ENCODE measurements around the gene KDM2A.
A peak's percentile ranks its signal among the peaks of the same experiment; 100 is the strongest.

The KDM2A gene

DNA sequence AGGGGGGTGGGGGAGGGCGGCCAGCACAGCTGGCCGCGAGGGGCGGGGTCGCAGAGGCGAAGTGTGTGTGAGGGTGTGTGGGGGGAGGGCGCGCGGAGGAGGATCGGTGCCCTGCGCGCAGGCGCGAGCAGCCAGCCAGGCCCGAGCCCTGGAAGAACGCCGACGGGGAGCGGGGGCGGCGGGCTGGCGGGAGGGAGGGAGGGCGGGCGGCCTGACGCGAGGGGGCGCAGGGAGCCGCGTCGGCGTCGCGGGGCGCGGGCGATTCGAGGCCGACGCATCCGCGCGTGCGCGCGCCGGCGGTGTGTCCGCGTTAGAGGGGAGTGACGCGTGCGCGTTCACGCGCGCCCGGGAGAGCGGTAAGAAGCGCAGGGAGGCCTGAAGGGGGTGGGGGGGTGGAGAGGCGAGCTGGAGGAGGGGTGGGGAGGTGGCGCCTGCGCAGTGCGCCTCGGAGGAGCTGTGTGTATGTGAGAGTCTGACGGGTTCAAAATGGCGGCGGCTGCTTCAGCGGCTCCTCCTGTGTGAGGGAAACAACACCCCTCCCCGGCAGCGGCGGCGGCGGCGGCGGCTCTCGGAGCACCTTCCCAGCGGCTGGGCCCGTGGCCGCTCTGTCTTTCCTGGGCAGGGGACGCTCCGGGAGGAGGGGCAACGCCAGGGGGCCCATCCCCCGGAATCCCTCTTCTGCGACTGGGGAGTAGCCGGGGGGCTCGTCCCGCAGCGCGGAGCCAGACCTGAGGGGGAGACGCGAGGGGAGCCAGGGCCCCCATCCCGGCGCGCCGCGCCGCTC, at the start of gene KDM2A:
TSS of gene KDM2A (plus strand) at position 463 of the 784 bp plus-strand sequence. CDS start 2,054 bp downstream, outside the sequence.
- DNase-seq: peak; percentile 97

DNA sequence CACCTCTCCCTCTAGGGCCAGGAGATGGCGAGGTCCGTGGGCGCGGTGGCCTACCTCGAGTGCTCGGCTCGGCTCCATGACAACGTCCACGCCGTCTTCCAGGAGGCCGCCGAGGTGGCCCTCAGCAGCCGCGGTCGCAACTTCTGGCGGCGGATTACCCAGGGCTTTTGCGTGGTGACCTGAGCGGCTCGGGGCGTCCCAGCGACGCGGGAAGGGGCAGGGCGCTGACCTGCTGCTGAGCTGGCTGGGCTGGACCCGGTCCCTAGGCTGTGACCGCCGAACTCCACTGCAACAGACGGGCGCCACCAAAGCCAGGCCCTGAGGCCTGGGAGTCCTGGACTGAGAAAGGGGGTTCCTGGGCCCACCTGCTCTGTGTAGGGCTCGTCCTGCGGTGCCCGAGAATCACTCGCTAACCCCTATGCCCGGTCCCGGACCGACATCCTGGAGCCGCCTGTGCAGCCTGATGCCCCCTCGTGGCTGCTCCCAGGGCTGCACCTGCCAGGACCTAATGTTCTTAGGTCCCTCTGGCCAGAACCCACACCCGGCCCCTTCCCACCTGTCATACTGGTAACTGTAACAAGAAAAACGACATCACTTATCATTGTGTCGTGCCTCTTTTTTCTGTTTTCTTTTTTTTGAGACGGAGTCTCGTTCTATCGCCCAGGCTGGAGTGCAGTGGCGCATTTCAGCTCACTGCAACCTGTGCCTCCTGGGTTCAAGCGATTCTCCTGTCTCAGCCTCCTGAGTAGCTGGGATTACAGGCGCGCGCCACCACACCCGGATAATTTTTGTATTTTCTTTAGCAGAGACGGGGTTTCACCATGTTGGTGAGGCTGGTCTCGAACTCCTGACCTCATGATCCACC, 47.4 kb upstream of the KDM2A start:
- DNase-seq: no peak

DNA sequence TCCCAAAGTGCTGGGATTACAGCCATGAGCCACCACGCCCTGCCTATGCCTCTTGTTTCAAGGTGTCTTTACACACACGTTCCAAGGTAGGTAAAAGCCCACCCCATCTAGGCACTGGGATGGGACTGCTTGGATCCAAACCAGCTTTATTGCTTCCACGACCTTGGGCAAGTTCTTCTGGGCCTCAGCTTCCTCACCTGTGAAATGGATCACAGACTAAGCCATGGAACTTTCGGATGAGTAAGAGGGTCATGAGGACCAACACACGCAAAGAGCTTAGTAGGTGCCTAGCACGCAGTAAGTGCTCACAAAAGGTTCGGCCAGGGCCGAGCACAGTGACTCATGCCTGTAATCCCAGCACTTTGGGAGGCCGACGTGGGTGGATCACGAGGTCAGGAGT, 46.8 kb upstream of the KDM2A start:
- no peak for DNase-seq

DNA sequence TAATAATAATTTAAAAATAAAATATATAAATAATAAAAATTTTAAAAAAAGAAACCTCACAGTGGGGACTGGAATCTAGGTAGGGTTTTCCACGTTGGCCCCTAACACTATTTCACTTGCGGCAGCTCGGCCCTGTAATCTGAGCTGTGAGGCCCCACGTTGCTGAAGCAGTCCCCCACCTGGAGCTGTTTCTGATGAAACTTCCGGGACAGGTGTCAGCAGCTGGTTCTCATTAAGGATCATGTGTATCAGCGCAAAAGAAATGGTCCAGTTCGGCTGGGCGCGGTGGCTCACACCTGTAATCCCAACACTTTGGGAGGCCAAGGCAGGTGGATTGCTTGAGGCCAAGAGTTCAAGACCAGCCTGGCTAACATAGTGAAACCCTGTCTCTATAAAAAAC, 45.2 kb upstream of the KDM2A start:
- no peak for DNase-seq

DNA sequence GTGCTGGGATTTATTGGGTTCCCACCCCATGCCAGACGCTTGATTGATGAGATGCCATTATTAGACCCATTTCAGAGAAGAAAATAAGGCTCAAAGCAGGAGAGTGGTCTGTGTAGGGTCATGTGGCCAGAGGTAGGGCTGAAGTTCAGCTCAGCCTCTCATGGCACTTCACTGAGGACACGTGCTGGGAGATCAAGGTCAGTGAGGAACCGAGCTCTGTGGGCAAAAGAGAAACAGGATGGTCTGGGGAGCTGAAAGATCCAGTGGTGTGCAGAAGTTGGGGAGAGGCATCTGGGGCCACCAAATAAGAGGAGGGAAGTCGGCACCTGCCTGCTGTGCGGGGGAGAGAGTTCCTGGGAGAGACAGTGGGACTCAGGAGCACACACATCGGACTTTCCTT, 42.9 kb upstream of the KDM2A start:
- no peak for DNase-seq

DNA sequence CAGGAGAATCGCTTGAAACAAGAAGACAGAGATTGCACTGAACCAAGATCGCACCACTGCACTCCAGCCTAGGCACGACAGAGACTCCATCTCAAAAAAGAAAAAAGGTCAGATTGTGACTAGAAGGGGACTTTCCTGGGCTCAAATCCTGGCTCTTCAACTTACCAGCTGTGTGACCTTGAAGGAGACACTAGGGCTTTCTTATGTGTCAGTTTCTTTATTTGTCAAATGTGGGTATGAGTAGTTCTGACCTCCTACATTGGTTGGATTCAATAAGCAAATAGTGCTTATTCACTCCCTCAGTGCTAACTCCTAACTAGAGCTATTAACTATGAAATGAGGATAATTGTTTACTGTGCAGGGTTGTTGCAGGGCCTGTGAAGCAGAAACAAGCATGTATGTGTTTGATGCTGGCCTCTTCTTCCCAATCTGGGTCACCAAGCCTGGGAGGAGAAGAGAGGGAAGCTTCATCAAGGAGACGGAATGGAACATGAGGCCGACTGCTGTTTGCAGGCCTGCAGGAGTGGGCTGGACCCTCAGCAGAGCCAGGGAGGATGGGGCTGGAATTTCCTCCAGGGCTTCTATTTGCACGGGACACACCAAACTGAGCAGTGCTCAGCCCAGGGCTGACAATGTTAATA, 39.9 kb upstream of the KDM2A start:
- DNase-seq: no peak

DNA sequence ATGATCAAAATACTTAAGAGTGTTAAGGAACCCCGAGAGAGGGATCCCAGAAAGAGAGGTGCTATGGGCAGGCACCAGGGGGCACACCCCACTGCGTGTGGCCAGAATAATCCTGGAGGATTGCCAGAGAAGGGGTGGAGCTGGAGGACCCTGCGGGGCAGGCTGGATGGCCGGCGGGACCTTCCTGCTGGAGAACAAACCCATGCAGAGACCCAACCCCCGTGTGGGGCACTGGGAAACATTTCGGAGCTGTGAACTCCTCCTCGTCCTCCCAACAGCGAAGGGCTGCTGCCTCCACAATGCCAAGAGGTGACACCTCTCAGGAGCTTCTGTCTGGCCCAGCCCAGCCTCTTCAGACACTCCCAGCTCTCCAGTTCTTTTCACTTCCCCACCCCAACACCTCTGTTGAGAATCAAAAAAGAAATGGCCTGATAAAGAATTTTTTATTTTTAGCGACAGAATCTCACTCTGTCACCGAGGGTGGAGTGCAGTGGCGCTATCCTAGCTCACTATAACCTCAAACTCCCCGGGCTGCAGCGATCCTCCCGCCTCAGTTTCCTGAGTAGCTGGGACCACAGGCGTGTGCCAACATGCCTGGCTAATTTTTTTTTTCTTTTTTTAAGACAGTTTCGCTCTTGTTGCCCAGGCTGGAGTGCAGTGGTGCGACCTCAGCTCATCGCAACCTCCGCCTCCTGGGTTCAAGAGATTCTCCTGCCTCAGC, 36.8 kb upstream of the KDM2A start:
- DNase-seq: no peak

DNA sequence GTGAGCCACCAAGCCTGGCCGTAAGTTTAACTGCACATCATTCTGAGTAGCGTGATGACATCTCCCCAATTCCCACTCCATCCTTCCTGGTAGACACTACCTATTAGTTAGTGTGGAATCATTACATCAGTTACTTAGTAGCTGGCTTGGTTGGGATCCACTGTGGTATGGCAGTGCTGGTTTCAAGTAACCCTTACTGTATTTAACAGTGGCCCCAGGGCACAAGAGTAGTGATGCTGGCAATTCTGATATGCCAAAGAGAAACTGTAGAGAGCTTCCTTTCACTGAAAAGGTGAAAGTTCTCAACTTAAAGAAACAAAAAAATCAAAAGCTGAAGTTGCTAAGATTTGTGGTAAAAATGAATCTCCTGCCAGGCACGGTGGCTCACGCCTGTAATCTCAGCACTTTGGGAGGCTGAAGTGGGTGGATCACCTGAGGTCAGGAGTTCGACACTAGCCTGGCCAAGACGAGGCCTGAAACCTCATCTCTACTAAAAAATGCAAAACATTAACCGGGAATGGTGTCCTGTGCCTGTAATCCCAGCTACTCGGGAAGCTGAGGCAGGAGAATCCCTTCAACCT, 35.2 kb upstream of the KDM2A start:
- DNase-seq: no peak

DNA sequence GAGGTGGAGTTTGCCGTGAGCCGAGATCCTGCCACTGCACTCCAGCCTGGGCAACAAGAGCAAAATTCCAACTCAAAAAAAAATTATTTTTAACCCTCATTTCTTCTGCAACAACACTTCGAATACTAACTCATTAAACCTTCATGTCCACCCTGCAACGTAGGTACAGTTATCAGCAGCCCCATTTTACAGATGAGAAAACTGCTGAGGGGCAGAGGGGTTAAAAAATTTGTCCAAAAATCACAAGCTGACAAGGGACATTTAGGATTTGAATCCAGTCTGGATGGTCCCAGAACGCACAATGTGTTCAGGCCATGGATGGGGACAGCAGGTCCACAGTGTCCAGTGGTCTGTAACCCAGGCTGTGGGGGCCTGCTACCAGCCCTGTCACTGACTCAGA, 33.4 kb upstream of the KDM2A start:
- DNase-seq: no peak

DNA sequence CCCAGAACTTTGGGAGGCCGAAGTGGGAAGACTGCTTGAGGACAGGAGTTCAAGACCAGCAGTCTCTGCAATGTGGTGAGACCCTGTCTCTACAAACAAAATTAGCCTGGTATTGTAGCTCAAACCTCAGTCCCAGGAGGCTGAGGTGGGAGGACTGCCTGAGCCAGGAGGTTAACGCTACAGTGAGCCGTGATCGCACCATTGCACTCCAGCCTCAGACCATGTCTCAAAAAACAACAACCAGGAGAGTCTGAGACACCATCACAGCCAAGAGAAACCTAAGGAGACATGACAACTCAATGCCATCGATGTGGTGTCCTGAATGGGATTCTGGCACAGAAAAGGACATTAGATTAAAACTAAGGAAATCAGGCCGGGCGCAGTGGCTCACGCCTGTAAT, 28.3 kb upstream of the KDM2A start:
- no peak for DNase-seq

DNA sequence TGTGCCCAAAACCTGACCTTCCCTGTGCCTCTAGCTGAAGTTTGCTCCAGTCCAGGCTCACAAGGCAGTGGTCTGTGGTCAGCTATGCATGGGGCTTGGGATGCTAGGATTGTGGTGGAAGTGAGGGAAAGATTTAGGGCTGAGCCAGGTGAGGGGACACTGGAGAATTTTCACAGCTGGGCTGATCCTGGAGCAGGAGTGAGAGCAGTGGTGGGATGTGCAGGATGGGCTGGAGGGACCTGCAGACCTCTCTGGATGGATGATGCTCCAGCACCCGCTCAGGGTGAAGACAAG, 23.9 kb upstream of the KDM2A start:
- DNase-seq: no peak

DNA sequence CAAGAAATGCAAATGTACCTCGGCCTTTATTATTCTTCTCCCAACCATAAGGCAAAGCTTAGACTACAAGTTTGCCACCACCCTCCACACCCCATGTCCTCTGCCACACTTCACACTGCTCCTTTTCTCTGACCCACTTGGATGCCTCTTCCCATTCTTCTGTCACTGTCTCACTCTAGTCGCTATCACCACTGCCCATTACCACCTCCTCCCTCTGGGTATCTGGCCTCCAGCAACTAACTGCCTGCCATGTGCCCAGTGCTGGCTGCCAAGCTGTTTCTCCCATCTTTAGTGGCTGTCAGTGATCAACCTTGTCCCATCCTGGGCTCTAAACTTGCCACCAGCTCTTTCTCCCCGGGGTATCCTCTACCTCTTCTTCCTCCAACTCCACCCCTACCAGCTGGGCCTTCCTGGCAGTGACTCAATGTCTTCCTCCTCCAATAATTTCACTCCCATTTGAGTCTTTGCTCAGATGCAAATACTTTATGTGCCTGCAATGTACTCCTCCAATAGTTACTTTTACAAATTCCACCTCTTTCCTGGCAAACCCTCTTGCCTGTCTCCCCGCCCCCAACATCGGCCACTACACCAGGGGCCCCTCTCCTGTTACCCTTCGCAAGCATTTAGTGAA, 20.1 kb upstream of the KDM2A start:
- DNase-seq: no peak

DNA sequence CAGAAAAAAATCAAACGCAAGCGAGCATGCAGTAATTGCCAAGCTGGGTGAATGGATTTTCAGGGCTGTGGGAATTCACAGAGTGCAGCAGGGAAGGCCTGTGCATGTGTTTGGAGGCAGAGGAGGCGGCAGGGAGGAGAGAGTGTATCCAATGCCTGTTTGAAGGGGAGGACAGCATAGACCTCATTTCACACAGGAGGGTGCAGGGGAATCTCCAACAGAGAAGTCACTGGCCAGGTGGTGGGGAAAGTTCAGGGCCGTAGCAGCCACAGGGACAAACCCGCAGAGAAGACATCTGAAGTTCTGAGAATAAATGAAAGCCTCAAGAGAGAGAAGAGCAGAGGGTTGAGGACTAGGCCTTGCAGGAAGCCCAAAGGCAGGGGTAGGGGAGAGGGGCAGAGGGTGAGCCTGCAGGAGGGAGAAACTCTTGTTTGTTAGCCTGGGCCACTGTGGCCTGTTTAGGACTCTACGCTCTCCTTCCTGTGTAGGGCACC, 19.2 kb upstream of the KDM2A start:
- DNase-seq: no peak

DNA sequence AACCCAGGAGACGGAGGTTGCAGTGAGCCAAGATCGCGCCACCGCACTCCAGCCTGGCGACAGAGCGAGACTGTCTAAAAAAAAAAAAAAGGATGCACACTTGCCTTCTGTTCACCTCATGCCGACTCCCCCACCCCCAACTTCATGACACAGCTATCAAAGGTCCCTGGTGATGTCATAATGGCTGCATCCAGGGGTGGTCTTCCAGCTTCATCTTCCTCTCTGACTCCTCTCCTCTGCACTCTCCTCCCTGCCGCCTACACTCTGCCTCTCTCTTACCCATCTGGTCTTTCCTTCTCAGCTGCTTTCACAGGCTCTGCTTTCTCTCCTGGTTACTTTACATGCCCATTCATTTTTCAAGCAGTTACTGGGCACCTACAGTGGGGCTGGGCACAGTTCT, 16.4 kb upstream of the KDM2A start:
- no peak for DNase-seq

DNA sequence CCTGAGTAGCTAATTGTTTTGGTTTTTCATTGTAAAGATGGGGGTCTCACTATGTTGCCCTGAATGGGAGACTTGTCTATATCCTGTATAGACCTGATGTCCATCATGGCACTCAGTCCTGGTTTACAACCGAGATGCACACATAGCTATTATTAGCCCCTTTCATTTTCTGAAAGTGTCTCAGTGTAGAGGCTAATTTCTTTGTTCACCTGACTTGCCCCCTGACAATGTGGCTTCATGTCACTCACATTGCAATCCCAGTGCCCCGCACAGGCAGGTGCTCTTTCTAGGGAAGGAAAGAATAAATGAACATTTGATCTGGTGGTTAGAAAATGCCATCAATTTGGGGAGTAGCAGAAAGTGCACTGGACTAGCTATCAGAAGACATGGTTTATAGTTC, 13.1 kb upstream of the KDM2A start:
- DNase-seq: no peak

DNA sequence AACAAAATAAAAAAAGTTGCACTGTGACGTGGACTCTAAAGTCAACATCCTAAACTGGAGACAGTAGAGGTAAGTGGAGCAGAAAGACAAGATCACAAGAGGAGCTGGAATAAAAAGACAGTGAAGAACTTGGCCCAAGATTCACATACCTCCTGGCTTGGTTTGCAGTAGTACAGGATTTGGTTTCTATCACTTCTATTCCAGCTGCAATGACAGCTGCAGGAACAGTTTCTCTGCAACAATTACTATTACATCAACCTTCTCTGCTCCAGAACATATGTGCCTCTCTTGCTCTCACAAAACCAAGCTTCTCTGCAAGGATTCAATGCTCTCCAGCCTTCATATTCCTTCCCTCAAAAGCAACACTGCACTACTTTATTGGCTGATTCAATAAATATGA, 7.8 kb upstream of the KDM2A start:
- no peak for DNase-seq

DNA sequence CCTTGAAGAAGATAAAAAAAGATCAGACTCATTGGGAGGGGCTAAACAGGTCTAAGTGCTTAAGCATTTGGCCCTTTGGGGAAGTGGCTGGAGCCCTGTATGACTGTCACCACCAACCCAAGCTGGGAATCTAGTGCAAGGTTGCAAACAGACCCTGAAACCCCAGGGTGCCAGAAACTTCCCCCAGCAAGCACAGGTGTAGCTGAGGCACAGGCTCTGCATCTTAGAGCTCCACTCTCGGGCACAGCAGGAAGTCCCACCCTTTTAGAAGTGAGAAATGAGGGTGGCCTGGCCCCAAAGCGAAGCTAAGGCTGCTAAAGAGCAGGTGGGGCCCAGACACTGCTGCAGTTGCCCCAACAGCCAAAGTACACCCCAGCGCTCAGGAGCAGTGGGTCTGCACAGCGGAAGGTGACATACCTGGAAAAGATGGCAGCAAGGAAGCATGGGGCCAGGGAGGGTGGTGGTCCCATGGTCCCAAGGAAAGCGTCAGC, 5.8 kb upstream of the KDM2A start:
- DNase-seq: no peak

DNA sequence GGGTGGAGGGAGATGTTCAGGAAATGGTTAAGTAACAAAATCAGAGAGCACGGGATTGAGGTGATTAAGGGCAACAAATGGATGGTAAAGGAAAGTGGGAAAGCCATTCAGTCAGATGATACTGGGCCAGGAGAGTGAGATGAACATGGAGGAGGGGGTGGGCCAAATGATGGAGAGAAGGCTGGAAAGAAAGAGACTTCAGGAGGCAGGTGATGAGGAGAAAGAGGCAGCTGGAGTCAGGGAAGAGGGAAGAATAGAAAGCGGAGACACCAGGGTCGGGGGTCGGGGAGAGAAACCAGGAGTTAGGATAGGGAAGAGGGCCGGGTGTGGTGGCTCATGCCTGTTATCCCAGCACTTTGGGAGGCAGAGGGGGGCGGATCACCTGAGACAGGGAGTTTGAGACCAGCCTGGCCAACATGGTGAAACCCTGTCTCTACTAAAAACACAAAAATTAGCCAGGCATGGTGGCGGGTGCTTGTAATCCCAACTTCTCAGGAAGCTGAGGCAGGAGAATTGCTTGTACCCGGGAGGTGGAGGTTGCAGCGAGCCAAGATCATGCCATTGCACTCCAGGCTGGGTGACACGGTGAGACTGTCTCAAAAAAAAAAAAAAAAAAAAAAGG, 4.7 kb upstream of the KDM2A start:
- DNase-seq: no peak

DNA sequence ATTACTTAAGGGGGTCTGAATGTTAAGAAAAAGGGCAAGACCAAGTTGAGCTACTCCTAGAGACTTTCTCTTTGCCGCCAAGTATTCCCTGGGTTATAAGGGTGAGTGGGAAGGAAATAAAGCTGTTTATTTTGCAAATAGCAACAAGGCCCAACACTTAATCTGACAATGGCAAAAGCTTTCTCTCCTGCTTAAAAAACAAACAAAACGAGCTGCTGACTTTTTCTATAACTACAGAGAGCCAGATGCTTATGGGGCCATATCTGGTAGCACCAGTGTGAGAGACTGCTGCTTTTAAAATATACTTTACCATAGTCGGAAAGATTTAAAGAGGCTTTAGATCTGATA, 2.3 kb upstream of the KDM2A start:
- no peak for DNase-seq

DNA sequence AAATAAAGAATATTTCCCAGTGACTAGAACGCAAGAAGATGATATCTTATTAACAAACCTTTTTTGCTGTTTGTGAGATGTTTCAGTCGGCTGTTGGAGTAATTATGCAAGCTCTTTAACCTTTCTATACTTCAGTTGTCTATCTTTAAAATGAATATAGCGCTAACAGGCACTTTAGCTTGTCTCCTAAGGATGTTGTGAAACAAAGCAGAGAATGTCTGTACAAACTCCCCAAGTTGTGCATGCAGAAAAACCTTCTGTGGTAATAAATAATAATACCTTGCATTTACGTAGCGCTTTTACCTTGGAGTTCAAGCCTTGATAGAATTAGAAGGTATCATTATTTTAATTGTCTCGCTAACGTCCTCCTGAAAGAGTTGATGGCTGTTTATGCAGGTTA, 1.9 kb upstream of the KDM2A start:
- no peak for DNase-seq

DNA sequence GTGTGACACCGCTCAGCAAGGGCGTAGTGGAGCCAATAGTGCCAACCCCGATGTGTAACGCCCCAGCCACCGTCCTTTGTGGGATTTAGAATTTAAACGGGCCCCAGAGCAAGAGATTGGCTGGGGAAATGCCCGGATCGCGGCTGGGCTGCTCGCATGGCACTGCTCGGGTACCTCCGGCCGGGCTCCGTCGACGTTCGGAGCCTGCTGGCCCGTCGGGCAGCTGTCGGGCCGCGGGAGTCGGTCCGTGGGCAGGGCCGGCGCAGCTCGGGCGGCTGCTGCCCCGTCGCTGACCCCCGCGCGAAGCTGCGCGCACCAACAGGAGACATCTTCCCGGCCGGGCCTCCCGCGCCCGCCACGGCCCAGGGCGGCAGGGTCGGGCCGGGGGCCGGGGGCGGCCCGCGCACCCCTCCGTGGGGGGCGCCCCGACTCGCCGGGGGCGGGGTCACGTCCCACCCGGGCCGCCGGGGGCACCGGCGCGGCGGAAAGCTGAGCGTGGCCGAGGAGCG, 1.3 kb upstream of the KDM2A start:
- no peak for DNase-seq

All from HCEC 1CT (cell line).